Stomach (tissue), 4 donors: ENCODE data around the gene APOL1.

Experiments used
- CTCF ChIP-seq, 7 experiments: fragments of 450-650 bp in 4 of 7; fragments of 200-600 bp in 3 of 7; sonication (generic) in 3 of 7; IDR thresholded peaks; one replicate each; pipeline ENCODE4 v1.5.1; 2016 to 2019; ENCODE audit warnings: antibody characterized with exemption in 7 of 7, control low read depth in 2 of 7, mild to moderate bottlenecking in 1 of 7
- EP300 ChIP-seq: sonication (generic); formaldehyde crosslinking; IDR thresholded peaks from one replicate; pipeline ENCODE4 v1.6.1; 2017; ENCODE audit warnings: antibody characterized with exemption
- POLR2AphosphoS5 ChIP-seq, 3 donors: sonication (generic); formaldehyde crosslinking; IDR thresholded peaks; one replicate each; pipeline ENCODE4 v1.6.1; 2016; ENCODE audit warnings: antibody characterized with exemption in 3 of 3

- TF ChIP-seq CTCF (IDR thresholded peaks at IDR 0.05) (peak in 6 of 7 experiments; percentile 54 to 97 (median 94)), POLR2AphosphoS5 (IDR thresholded peaks at IDR 0.05) (peak in 2 of 3 donors; percentile 20 to 82), EP300 (no peak)
Observed at GRCh38 chr22:36301384-36301828, 48.5 kb downstream of the APOL1 start.
